Endothelial cell of umbilical vein (primary cell): ENCODE measurements around the gene SYNGR4. TPM values are rescaled to one million over a fixed set of nuclear protein-coding genes. Genes with fewer than 3 reads are reported as not detected.

Experiments used
- polyA plus RNA-seq, 4 experiments: library from polyadenylated mRNA; depleted of rRNA in 3 of 4; stranded (reverse) in 3 of 4; unstranded in 1 of 4; fragments of >200 nt; gene quantifications; 2 replicates each; pipeline versions ENCODE4 v1.2.1 to v1.2.3, GENCODE V29; 2011 to 2012; ENCODE audit warnings: missing spikeins in 1 of 4
- total RNA-seq: library from RNA; stranded (reverse); gene quantifications from 2 replicates; pipeline ENCODE4 v1.2.3, GENCODE V29; 2021

The SYNGR4 gene
- total and polyA plus RNA-seq, 2 donors (not counting 3 experiments of a cell fraction or from before 2014, with no cell fraction given), result not detected

Other genes with a start within 250 kb of the SYNGR4 start
- gene LIG1, start 194.0 kb upstream of the SYNGR4 start, total RNA-seq, result 94.7 and 100 TPM in 2 replicates
- 64.0 and 68.2 TPM in 2 replicates for gene LIG1, start 194.0 kb upstream of the SYNGR4 start, polyA plus RNA-seq
- 7.4 and 8.6 TPM in 2 replicates for gene ZSWIM9, start 193.7 kb upstream of the SYNGR4 start, total RNA-seq
- 1.0 and 1.2 TPM in 2 replicates for gene ZSWIM9, start 193.7 kb upstream of the SYNGR4 start, polyA plus RNA-seq
- 123 and 156 TPM in 2 replicates for gene CARD8, start 108.5 kb upstream of the SYNGR4 start, total RNA-seq
- gene CARD8, start 108.5 kb upstream of the SYNGR4 start, polyA plus RNA-seq, result 57.3 and 64.6 TPM in 2 replicates
- 0.39 and 1.5 TPM in 2 replicates for gene ZNF114, start 94.3 kb upstream of the SYNGR4 start, total RNA-seq
- gene ZNF114, start 94.3 kb upstream of the SYNGR4 start, polyA plus RNA-seq, result 0.12 and 0.38 TPM in 2 replicates
- 107 and 127 TPM in 2 replicates for gene EMP3, start 38.8 kb upstream of the SYNGR4 start, total RNA-seq
- 406 and 565 TPM in 2 replicates for gene EMP3, start 38.8 kb upstream of the SYNGR4 start, polyA plus RNA-seq
- 4.6 and 7.3 TPM in 2 replicates for gene TMEM143, start 427 bp upstream of the SYNGR4 start, total RNA-seq
- gene TMEM143, start 427 bp upstream of the SYNGR4 start, polyA plus RNA-seq, result 5.4 and 6.2 TPM in 2 replicates
- gene KDELR1, start 27.2 kb downstream of the SYNGR4 start, total RNA-seq, result 199 and 200 TPM in 2 replicates
- 224 and 233 TPM in 2 replicates for gene KDELR1, start 27.2 kb downstream of the SYNGR4 start, polyA plus RNA-seq
- gene GRIN2D, start 29.3 kb downstream of the SYNGR4 start, total RNA-seq, result 1.8 and 2.1 TPM in 2 replicates
- gene GRIN2D, start 29.3 kb downstream of the SYNGR4 start, polyA plus RNA-seq, result 0.38 and 0.59 TPM in 2 replicates
- 52.7 and 52.8 TPM in 2 replicates for gene GRWD1, start 81.6 kb downstream of the SYNGR4 start, total RNA-seq
- gene GRWD1, start 81.6 kb downstream of the SYNGR4 start, polyA plus RNA-seq, result 26.3 and 26.8 TPM in 2 replicates
- 0.92 and 1.4 TPM in 2 replicates for gene KCNJ14, start 91.2 kb downstream of the SYNGR4 start, total RNA-seq
- gene KCNJ14, start 91.2 kb downstream of the SYNGR4 start, polyA plus RNA-seq, result 0.26 and 0.32 TPM in 2 replicates
- 119 and 125 TPM in 2 replicates for gene CYTH2, start 105.0 kb downstream of the SYNGR4 start, total RNA-seq
- 98.4 and 98.6 TPM in 2 replicates for gene CYTH2, start 105.0 kb downstream of the SYNGR4 start, polyA plus RNA-seq
- gene LMTK3, start 147.5 kb downstream of the SYNGR4 start, total RNA-seq, result 0.11 TPM in 1 of 2 replicates, not detected in the other
- gene LMTK3, start 147.5 kb downstream of the SYNGR4 start, polyA plus RNA-seq, result 0.05 and 0.14 TPM in 2 replicates
- gene SULT2B1, start 187.8 kb downstream of the SYNGR4 start, total RNA-seq, result not detected in 2 replicates
- not detected in 2 replicates for gene SULT2B1, start 187.8 kb downstream of the SYNGR4 start, polyA plus RNA-seq
- not detected in 2 replicates for gene SPACA4, start 242.4 kb downstream of the SYNGR4 start, total RNA-seq
- not detected in 2 replicates for gene SPACA4, start 242.4 kb downstream of the SYNGR4 start, polyA plus RNA-seq